ENCODE data around the gene POLR3H.
"Not testable (repeated sequence)": the region's sequence is repeated elsewhere in the genome, so short reads cannot be mapped to it uniquely, and the experiment has no call there.

Gene POLR3H

GRCh38 chr22:41560095-41560471 lies 15.8 kb upstream of the POLR3H start:
- no peak overlapping the region for H3K4me3 ChIP-seq (replicated peaks; ENCODE audit: low read depth, low read length)
- no peak for DNase-seq (ENCODE audit: extremely low read depth, low read depth)
- no peak for TF ChIP-seq CTCF (IDR thresholded peaks at IDR 0.05; ENCODE audit: low read depth, low read length, missing control alignments)

- not testable (repeated sequence) for H3K4me3 ChIP-seq (replicated peaks; ENCODE audit: low read depth, low read length); DNase-seq (ENCODE audit: extremely low read depth, low read depth)
These were observed 14.0 kb upstream of the POLR3H start for GRCh38 chr22:41558241-41558630.

GRCh38 chr22:41557401-41558240 lies 13.4 kb upstream of the POLR3H start:
- no peak for TF ChIP-seq CTCF (IDR thresholded peaks at IDR 0.05; ENCODE audit: low read depth, low read length, missing control alignments)
- no peak for DNase-seq (ENCODE audit: extremely low read depth, low read depth)

GRCh38 chr22:41556561-41556960 lies 12.3 kb upstream of the POLR3H start:
- TF ChIP-seq CTCF (IDR thresholded peaks at IDR 0.05; ENCODE audit: low read depth, low read length, missing control alignments) = no peak
- no peak overlapping the region for H3K4me3 ChIP-seq (replicated peaks; ENCODE audit: low read depth, low read length)
- DNase-seq (ENCODE audit: extremely low read depth, low read depth) = no peak

More at GRCh38 chr22:41557401-41558240, 13.4 kb upstream of the POLR3H start:
- H3K4me3 ChIP-seq (replicated peaks; ENCODE audit: low read depth, low read length) = no peak overlapping the region

- no peak for TF ChIP-seq CTCF (IDR thresholded peaks at IDR 0.05; ENCODE audit: low read depth, low read length, missing control alignments)
- no peak overlapping the region for H3K4me3 ChIP-seq (replicated peaks; ENCODE audit: low read depth, low read length)
- no peak for DNase-seq (ENCODE audit: extremely low read depth, low read depth)
These were observed 11.2 kb upstream of the POLR3H start for GRCh38 chr22:41555325-41555982.

GRCh38 chr22:41551877-41552582 lies 7.8 kb upstream of the POLR3H start:
- no peak for DNase-seq (ENCODE audit: extremely low read depth, low read depth)
- H3K4me3 ChIP-seq (replicated peaks; ENCODE audit: low read depth, low read length) = no peak overlapping the region
- no peak for TF ChIP-seq CTCF (IDR thresholded peaks at IDR 0.05; ENCODE audit: low read depth, low read length, missing control alignments)

- H3K4me3 ChIP-seq (replicated peaks; ENCODE audit: low read depth, low read length) = no peak overlapping the region
- no peak for DNase-seq (ENCODE audit: extremely low read depth, low read depth)
- no peak for TF ChIP-seq CTCF (IDR thresholded peaks at IDR 0.05; ENCODE audit: low read depth, low read length, missing control alignments)
These were observed 6.8 kb upstream of the POLR3H start for GRCh38 chr22:41550952-41551491.
